Fibroblast of skin of abdomen (primary cell): ENCODE measurements around the gene DNAH2.
"Not testable (repeated sequence)": the region's sequence is repeated elsewhere in the genome, so short reads cannot be mapped to it uniquely, and the experiment has no call there.

Source experiments
- DNase-seq: peaks from one replicate; pipeline ENCODE4 v3.0.0-alpha.2; 2013

The DNAH2 gene

DNA sequence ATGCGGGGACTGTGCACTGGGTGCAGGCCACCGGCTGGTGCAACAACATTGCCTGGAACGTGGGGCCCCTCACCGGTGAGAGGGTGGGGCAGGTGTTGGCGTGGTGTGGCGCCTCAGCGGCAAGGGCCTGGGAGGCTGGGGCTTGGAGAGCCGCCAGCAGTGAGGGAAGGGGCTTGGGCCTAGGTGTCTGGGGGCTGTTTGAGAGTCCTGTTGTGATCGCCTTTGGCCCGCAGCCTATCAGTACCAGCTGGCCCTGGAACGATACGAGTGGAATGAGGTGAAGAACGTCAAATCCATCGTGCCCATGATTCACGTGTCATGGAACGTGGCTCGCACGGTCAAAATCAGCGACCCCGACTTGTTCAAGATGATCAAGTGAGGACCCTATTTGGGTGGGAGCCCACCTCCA lies 134.7 kb downstream of the DNAH2 start:
- no peak for DNase-seq

DNA sequence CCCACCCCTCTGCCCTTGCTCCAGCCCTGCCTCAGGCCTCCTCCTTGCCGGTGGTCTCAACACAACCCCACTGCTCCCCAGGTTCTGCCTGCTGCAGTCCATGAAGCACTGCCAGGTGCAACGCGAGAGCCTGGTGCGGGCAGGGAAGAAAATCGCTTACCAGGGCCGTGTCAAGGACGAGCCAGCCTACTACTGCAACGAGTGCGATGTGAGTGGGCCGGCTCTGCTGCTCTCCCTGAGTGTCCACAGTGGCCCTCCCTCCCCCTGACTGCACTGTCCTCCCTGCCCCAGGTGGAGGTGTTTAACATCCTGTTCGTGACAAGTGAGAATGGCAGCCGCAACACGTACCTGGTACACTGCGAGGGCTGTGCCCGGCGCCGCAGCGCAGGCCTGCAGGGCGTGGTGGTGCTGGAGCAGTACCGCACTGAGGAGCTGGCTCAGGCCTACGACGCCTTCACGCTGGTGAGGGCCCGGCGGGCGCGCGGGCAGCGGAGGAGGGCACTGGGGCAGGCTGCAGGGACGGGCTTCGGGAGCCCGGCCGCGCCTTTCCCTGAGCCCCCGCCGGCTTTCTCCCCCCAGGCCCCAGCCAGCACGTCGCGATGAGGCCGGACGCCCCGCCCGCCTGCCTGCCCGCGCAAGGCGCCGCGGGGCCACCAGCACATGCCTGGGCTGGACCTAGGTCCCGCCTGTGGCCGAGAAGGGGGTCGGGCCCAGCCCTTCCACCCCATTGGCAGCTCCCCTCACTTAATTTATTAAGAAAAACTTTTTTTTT lies 135.6 kb downstream of the DNAH2 start:
- no peak for DNase-seq

DNA sequence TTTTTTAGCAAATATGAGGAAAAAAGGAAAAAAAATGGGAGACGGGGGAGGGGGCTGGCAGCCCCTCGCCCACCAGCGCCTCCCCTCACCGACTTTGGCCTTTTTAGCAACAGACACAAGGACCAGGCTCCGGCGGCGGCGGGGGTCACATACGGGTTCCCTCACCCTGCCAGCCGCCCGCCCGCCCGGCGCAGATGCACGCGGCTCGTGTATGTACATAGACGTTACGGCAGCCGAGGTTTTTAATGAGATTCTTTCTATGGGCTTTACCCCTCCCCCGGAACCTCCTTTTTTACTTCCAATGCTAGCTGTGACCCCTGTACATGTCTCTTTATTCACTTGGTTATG lies 136.1 kb downstream of the DNAH2 start:
- DNase-seq = no peak

DNA sequence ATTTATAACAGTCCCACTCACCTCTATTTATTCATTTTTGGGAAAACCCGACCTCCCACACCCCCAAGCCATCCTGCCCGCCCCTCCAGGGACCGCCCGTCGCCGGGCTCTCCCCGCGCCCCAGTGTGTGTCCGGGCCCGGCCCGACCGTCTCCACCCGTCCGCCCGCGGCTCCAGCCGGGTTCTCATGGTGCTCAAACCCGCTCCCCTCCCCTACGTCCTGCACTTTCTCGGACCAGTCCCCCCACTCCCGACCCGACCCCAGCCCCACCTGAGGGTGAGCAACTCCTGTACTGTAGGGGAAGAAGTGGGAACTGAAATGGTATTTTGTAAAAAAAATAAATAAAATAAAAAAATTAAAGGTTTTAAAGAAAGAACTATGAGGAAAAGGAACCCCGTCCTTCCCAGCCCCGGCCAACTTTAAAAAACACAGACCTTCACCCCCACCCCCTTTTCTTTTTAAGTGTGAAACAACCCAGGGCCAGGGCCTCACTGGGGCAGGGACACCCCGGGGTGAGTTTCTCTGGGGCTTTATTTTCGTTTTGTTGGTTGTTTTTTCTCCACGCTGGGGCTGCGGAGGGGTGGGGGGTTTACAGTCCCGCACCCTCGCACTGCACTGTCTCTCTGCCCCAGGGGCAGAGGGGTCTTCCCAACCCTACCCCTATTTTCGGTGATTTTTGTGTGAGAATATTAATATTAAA lies 136.7 kb downstream of the DNAH2 start:
- no peak for DNase-seq

DNA sequence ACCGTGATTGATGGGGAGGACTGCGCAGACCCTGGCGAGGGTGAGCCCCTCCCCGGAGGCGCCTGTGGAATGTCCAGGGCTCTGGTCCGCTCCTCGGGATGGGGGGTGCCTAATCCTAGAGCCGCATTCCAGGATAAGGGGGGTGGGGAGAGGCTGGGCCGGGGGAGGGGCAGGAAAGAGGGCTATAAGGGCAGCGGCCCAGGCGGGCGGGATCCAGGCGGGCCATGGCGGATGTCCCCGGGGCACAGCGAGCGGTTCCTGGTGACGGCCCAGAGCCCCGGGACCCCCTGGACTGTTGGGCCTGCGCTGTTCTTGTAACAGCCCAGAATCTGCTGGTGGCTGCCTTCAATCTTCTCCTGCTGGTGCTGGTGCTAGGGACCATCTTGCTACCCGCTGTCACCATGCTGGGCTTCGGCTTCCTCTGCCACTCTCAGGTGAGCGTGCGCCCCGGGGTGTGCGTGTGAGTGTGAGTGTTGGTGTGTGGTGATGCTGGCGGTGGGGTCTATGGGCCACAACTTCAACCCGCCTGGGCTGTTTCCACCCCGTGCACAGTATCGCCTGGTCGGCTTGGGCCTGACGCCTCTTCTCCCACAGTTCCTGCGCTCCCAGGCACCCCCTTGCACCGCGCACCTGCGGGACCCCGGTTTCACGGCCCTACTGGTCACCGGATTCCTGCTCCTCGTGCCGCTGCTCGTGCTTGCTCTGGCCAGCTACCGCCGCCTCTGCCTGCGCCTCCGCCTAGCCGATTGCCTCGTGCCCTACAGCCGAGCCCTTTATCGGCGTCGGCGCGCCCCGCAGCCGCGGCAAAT lies 137.5 kb downstream of the DNAH2 start, which contains the start of gene TMEM88:
TMEM88 (plus strand) TSS at position 216 of the 809 bp plus-strand sequence; CDS start at position 225, 9 bp downstream.
- DNase-seq = no peak

DNA sequence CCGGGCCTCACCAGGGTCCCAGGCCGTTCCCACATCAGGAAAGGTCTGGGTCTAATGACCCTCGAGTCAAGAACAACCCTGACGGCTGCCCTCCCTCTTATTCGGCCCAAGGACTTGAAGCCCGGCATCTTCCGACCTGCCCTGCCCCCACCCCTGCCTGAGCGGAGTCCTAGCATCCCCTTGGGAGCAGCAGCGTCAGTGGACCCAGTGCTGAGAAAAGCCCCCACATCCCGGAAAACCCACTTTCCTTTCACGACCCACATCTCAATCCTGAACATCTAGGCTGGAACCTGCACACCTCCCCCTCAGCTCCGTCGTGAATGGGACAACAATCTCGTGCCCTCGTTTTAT lies 138.1 kb downstream of the DNAH2 start:
- no peak for DNase-seq

DNA sequence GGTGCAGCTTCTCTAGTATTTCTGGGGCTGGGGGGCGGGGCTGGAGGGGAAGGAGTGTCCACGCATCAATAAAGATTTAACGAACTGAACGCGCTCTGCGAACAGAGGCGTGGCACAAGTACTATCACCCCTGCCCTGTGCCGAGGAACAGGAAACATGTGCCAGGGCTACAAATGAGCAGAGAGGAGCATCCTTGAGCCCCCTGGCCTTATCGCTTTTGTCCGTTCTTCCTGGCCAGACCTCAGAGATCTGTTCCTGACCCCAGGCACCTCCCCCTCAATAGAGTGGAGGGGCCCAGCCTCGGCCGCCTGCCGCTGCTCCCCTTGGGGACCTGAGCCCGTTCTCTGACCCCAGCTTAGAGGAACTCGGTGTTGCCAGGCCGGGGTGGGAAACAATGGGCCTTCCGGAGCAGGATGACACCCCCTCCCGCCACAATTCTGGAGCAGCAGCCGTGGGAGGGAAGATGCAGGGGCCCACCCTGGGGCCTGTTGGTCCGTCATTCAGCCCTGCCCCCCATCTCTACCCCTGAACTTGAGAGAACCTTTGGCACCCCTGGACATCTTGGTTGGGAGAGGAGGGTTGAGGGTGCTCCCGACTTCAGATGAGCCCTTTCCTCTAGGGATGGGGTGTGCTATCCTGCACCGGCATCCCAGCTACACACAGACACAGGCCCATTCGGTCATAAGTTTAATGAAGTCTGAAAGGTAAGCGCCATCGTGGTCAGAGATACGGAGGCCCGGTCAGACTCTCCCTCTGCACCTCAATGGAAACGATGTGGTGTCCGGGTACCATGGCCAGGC lies 138.7 kb downstream of the DNAH2 start:
- peak; percentile 28 for DNase-seq

DNA sequence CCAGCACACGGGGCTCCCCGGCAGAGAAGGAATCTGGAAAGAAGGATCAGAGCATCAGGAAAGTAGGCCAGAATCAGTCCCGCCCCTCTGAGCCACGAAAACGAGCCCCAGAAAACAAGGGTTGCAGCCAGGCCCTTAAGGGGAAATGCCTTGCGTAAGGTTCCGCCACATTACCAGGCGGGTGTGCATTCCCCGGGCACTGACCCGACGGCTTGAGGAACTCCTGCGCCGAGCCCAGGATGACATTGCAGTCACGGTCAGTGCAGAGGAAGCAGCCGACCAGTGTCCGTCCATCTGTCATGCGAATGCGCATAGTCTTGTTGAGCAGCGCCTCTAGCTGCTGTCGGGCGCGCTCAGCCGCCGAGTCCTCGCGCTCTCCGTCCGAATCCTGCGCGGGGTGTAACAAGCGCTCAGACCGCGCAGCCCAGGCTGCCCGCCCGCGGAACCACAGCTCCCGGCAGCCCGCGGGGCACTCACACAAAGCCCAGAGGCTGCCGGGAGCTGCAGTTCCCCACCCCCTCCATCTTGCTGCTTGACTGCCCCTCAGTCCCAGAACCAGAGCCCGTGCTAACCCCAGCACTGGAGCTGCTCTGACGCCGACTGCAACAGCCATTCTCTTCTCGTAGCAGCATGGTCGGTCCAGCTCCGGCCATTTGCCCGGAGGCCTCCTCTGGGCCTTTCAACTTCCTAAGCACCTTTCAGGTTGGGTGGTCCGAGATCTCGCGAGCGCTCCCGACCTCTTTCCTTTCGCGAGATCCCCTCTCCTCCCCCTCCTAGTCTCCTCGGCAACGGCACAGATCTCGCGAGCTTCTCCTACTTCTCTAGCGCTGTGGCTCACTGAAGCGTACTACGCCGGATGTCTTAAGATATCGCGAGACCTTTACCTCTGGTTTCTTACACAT lies 139.5 kb downstream of the DNAH2 start, which contains the start of gene NAA38:
NAA38 (minus strand) TSS at position 749 of the 902 bp plus-strand sequence; CDS start at position 653, 96 bp downstream.
- peak; percentile 100 for DNase-seq

DNA sequence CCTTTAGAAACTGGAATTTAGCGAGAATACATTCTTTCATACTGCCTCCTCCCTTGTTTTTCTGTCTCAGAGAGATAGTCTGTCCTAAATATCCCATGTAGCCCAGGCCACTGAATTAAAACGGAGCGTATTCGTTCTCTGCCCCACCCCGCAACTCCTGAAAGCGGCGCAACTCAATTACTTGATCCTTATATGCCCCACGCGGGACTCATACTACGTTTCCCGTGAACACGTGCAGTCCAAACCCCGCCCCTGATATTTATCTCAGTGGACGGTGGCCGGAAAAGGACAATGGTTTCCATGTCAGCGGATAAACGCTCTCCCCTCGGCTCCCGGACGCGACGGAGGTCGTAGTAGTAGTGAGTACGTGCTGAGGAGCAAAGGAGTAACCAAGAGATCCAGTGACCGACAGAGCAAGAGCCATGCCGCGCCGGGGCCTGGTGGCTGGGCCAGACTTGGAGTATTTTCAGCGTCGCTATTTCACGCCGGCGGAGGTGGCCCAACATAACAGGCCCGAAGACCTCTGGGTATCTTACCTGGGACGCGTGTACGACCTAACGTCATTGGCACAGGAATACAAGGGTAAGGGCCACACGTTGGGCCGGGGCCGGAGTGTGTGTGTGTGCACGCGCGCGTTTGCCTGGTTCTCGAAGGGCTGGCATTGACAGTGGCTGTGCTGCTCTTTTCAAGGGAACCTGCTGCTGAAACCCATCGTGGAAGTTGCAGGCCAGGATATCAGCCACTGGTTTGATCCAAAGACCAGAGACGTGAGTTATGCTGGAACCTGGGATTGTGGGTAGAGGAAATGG lies 140.4 kb downstream of the DNAH2 start, which contains the start of gene CYB5D1:
CYB5D1 (plus strand) TSS at position 291 of the 809 bp plus-strand sequence; CDS start at position 423, 132 bp downstream.
- peak; percentile 94 for DNase-seq

DNA sequence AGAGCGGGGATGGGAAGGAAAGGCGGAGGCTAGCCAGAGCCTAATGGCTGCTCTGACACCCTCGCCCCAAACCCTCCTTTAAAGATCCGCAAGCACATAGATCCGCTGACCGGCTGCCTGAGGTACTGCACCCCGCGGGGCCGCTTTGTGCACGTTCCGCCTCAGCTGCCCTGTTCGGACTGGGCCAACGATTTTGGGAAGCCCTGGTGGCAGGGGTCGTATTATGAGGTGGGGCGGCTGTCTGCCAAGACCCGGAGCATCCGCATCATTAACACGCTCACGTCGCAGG lies 140.9 kb downstream of the DNAH2 start:
- peak; percentile 56 for DNase-seq

DNA sequence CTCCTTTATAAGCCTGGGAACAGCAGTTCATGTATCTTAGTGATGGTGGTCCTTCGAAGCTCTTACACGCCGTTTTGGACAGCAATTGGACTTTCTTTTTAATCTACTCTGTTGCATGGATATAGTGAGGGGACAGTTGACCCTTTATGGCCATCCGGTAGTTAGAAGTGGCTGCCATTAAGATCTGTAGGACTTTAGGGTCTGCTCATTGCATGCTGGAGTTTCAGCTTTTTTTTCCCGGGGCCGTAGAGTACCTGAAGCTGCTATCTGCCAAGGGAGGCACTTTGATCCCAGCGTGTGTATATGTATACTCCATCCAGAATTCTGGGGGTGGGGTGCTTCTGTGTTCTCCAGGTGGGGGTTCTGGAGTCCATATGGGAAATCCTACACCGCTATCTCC lies 141.5 kb downstream of the DNAH2 start:
- DNase-seq = no peak

DNA sequence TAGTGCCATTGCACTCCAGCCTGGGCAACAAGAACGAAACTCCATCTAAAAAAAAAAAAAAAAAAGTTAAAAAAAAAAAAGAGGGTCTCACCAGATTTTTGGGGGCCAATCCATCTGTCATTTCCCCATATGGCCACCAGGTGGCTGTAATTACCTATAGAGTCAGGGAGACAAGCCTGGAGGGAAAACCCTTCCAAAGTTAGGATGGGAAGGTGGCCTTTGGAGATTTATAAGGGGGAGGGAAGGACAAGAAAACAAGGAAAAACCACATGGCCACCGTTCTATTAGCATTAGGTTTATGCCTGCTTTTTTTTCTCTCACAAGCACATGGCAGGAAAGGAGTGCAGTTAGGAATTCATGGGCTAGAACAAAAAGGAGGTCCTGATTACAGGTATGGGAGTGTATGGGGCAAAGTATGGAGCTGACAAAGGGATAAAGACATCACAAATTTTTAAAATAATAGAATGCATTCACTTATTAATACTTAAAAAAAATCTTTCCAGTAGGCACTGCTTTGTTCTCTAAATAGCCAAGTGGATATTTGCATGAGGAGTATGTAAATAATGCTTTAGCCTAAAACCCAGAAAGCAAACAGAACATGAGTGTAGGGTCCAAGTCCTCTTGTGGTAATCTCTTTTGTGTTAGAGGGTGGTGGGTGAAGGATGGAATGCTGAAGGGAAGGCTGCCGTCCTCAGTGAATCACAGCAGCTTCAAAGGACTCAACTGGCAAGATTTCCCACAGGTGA lies 145.3 kb downstream of the DNAH2 start:
- DNase-seq = peak; percentile 70

DNA sequence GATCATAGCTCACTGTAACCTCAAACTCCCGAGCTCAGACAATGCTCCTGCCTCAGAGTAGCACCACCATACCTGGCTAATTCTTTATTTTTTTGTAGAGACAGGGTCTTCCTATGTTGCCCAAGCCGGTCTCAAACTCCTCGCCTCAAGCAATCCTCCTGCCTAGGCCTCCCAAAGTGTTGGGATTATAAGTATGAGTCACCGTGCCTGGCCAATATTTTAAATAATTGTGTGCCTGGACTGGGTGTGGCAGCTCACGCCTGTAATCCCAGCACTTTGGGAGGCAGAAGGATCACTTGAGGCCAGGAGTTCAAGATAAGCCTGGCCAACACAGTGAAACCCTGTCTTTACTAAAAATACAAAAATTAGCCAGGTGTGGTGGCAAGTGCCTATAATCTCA lies 146.8 kb downstream of the DNAH2 start:
- not testable (repeated sequence) for DNase-seq

DNA sequence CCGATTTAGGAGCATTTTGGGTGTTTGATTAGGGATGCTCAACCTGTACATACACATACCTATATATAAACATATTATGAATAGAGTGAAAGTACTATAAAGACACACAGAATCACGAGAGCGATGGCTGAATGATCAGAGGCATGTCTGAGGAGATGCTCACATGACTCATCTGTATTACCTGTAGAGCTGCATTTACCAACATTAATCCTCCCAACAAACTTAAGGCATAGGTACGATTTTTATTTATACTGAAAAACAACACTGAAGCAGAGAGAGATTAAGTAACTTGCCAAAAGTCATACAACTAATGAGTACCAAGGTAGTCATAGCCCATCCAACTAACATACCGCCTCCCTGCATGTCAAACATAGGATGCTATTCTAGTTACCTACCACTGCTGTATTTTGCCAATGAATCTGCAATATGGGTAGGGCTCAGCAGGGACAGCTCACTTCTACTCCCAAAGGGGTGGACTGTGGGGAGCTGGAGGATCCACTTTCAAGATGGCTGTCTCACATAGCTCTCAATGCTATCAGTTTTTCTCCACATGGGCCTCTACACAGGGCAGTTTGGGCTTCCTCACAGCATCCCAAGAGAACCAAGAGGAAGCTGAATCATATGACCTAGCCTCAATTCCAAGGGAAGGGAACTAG lies 147.6 kb downstream of the DNAH2 start:
- no peak for DNase-seq

DNA sequence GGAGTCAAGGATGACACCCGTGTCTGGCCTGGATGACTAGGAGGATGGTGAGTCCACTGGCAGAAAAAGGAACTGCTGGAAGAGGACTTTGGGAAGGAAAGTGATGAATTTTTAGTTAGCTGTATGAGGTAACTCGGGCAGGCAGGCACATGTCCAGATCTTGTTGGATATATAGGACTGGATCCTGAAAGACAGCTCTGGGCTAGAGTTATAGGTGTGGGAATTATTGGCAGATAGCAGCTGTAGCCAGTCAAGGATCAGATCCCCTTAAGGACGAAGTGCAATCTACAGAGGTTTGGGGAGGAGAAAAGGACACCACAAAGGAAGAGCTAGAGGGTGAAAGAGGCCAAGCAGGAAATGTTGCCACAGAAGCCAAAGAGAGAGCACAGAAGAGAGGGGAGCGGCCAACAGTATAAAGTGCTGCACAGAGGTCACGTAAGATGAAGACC lies 150.4 kb downstream of the DNAH2 start:
- DNase-seq = no peak

DNA sequence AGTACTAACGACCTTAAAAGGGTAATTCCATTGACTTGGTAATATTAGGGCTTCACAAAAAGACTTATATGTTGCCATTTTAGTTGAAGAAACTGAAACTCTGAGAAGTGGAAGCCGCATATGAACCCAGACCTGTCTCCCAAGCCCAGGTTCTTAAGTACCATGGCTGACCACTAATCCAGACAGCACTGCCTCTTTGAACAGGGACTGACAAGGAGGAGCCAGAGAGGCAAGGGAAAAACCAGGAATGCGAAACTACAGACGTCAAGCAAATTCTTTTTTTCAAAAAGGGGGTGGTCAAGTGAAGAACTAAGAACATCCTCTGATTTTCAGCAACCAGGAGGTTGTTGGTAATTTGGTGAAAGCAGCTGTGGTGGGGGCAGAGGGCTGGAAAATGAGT lies 155.5 kb downstream of the DNAH2 start:
- DNase-seq = no peak

DNA sequence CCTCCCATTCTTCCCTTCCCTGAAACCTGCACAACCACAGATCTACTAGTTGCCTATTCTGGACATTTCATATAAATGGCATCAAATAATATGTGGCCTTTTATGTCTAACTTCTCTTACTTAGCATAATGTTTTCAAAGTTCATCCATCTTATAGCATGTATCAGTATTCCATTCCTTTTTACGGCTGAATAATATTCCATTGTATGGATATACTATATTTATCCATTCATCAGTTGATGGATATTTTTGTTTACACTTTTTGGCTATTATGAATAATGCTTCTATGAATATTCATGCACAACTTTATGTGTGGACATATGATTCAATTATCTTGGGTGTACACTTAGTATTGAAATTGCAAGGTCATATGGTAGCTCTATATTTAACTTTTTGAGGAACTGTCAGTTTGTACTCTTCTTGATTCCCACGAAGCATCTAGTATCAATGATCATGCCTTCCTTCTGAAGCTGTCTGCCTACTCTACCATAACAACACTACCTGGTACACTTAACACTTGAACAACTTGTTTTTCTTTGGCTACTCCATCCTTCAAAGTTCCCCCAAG lies 158.3 kb downstream of the DNAH2 start:
- no peak for DNase-seq

DNA sequence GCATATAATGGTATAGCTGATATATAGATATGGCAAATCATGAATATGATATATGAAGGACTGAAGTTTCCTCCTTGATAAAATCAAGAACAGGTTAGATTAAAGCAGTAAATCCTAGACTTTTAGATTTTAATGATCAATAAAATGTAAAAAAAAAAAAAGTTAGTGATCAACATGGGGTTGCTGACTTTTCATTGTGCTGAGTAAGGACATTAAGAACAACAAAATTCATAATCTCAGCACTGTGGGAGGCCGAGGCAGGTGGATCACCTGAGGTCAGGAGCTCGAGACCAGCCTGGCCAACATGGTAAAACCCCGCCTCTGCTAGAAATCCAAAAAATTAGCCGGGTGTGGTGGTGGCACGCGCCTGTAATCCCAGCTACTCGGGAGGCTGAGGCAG lies 160.7 kb downstream of the DNAH2 start:
- no peak for DNase-seq
